NCI-H524 (cell line): ENCODE results near the gene AKAP9.
"Not testable (repeated sequence)": the region's sequence is repeated elsewhere in the genome, so short reads cannot be mapped to it uniquely, and the experiment has no call there.

Experiments used
- DNase-seq, 2 experiments: peaks; one replicate each; lab custom pipeline; 2025; lab: John Stamatoyannopoulos, UW

AKAP9 gene

DNA sequence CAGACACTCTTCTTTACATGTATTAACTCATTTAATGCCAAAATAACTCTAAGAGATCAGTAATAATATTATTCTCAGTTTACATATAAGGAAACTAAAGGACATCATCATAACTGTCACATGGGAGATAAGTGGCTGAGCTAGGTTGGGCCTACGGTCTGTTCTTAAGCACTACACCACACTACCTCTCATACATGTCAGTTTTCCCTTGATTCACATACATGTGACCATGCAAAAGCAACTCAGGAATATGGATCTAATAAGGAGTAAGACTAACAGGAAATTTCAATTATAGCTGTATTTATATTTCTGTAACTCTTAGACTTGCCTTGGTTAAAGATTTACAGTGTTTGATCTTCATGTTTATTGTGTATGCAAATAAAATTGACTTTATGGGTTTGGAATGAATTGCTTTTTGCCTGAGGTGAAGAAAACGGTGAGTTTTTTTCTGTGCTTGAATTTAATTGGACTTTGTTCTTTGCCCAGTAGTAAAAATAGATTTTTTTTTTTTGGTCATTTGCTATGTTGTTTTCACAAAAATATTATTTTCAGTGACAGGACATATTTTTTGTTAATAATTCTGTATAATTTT is 123.9 kb downstream of the AKAP9 start:
- DNase-seq: no peak

DNA sequence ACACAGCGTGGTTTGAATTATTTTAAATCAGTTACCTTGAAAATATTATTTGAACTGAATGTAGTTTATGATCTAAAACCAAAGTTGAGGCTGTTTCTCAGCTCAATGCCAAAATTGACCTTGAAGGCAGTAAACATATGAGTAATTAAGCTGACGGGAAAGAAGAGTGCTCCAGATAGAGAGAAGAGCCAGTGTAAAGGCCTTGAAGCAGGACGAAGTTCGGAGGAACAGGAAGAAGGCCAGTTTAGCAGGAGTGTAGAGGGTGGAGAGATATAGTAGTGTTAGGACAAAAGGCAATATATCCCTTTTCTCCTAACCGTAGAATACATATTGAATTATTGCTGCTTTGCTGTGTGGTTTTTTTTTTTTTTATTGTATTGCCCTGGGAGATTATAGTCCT is 130.4 kb downstream of the AKAP9 start:
- no peak for DNase-seq

DNA sequence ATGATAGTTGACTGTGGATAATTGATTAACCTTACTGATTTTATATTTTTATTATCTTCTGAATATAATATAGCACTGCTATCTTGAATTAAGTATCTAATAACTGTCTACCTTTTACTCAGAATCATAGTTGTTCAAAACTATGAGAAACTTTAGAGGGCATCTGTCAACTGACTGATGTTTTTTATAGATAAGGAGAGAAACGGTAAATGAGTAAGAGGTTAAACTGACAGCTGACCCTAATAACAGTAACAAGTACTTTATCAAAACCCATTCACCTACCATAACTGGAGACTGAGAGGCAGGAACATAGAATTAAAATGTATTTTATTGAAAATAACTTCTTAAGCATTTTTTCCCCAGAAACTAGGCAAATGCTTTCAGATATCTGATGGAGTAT is 131.5 kb downstream of the AKAP9 start:
- DNase-seq: no peak

DNA sequence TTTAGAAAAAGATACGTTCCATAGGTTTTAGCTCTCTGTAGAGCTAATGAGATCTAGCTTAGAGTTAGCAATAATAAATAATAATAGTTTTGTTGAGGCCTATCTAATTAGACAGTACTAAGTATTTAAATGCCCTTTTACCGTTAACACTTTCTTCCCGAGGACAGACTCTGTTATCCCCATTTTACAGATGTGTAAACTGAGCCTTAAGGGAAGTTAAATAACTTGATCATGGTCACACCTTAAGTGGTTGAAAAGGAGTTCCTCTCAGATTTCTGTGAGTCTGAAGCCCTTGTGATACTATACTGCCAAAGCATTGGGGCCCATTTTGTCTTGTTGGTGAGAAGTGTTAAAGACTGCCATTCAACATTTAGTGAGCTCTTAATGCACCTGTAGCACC is 132.0 kb downstream of the AKAP9 start:
- DNase-seq: no peak

DNA sequence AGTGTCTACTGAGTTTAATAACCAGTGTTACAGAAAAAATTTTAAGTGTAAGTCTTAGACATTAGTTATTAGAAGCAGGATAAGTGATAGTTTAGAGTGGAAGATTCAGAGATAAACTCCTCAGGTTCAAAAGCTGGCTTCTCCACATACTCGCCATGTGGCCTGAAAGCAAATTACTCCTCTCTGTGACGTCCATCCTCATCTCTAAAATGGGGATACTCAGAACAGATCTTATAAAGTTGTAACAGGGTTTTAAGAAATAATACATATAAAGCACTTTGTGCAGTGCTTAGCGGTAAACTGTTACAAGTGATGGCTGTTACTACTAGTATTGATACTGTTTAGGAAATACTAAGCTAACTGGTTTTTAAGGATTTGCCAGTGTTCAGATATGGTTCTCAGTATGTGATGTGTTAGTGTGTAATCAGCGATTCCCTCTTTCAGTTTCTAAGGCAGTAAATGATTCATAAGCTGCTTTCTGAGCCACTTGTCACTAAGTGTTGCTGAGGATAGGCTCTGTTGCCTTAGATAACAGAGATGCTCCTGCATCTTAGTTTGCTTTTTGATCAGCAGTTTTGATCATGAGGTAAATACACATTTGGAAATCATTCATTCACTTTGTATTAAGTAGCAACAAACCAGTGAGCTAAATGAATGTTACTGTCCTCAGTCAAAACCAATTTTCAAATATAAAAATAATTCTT is 134.9 kb downstream of the AKAP9 start:
- DNase-seq: no peak

DNA sequence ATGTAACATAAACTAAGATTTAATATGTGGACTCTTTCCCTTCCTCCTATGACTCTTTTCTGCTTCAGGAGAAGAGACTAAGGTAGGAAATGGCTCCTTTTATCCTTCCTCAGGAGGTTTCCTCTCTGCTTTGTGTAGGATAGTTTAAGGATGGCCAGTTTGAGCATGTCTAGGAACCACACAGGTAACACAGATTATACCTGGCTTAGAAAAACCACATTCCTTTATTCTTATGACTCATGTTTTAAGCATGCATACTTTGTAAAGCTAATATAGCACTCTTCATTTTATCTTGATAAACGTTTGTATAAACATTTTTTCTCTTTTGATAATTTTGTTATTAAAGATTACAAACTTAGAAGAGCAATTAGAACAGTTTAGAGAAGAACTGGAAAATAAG is 135.8 kb downstream of the AKAP9 start:
- no peak for DNase-seq

DNA sequence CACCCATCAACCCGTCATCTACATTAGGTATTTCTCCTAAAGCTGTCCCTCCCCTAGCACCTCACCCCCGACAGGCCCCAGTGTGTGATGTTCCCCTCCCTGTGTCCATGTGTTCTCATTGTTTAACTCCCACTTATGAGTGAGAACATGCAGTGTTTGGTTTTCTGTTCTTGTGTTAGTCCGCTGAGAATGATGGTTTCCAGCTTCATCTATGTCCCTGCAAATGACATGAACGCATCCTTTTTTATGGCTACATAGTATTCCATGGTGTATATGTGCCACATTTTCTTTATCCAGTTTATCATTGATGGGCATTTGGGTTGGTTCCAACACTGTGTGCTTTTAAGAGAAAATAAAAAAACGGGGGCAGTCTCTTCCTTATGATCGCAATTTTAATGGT is 143.3 kb downstream of the AKAP9 start:
- not testable (repeated sequence) for DNase-seq

DNA sequence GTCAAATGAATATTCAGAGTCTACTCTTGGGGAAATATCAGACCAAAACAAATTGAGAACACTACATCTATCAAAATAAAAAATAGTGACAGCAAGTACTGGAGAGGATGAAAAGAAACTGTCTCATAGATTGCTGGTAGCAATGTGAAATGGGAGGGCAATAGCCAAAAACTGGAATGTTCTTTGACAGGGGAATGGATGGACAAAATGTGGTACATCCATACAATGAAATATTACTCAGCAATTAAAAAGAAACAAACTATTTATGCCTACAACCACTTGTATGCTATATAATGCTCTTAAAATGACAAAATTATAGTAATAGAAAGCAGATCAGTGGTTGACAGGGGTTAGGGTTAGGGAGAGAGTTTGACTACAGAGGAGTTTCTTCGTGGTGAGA is 147.6 kb downstream of the AKAP9 start:
- no peak for DNase-seq

DNA sequence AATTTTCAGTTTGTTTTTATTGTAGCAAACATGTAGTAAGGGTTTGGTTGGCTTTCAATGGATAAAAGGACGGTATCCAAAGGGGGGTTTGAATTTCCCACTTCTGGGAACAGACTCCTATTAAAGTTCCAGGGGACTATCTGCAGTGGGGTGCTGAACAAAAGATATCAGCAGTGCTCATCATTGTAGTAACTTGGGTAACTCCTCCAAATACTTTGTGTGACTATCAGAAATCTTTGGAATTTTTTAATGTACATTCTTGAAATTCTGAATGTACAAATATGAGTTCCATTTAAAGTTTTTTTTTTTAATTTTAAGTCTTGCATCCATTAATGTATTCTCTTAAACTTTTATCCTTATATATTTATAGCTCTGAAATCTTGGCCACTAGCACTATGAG is 151.5 kb downstream of the AKAP9 start:
- DNase-seq: no peak

DNA sequence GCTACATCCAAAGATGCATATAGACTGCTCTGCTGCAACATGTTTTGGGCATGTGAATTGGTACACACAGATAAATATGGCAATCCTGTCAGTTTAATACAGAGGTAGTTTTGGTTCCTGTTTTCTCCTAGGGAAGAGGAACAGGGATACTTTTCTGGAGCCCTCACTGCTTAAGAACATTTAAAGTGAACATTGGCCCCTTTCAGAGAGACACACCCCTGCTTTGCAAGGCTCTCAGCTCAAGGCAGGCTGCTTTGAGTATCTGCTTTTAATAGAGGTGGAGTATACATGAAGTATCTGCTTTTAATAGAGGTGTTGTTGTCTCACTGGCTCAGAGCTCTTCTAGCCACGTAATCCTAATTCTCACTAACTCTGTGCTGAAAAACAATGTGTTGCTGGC is 154.7 kb downstream of the AKAP9 start:
- DNase-seq: no peak

DNA sequence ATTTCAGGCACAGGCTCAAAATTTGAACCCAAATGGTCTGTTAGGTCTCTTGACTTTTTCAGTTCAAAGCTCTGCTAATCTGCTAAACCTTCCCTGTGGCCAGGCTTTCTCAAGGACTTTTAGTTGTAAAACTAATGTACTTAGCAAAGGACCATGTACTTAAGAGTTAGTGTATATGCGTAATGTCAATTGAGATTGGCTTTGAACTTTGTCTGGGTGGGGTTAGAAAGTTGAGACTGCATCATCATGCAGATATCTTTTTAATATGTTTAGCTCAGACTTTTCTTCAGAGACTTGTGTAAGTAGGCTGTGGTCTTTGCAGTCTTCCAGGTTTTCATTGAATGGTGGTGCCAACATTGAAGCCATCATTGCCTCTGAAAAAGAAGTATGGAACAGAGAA is 159.9 kb downstream of the AKAP9 start:
- no peak for DNase-seq

DNA sequence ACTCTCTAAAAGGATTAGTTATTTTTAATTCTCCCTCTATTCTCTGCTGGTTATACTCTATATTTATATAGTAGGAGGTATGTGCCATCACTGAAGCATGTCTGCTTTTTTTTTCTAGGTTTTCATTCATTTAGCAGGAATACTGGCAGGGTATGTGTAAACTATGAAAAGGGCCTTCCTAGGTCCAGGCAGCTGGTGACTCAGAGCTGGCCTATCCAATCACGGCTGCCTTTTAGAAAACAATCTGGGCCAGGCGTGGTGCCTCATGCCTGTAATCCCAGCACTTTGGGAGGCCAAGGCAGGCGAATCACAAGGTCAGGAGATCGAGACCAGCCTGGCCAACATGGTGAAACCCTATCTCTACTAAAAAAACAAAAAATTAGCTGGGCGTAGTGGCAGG is 162.2 kb downstream of the AKAP9 start:
- DNase-seq: not testable (repeated sequence)

DNA sequence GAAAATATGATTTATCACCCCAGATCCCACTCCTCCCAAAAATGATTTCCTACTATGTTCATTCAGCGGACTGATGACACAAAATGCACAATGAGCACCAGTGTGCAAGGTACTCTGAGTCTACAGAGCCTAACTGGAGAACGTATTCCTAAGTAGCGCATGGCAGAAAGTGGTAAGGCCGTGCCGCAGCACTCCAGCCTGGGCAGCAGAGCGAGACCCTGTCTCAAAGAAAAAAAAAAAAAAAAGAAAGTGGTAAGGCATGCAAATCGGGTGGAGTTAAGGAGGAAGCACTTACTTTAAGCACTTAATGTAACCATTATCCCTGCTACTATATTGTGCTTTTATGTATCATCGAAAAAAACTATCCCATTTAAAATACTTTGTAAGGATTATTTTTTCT is 168.2 kb downstream of the AKAP9 start:
- no peak for DNase-seq

DNA sequence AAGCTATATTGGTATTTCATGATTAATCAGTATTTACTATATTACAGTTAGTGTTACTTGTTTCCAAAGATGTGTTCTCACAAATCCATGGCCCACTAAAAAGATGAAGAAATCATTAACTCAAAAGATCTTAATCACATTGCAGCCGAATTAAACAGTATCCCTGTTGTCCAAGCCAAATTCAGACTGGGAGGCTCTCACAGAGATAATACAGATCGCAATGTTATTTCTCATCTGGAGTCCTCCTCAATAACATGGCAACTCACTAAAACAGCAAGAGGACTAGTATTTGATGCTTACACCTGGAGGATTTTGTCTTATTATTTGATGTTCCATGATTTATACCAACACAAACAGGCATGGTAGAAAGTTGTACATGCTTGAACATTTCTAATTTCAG is 170.2 kb downstream of the AKAP9 start:
- no peak for DNase-seq

DNA sequence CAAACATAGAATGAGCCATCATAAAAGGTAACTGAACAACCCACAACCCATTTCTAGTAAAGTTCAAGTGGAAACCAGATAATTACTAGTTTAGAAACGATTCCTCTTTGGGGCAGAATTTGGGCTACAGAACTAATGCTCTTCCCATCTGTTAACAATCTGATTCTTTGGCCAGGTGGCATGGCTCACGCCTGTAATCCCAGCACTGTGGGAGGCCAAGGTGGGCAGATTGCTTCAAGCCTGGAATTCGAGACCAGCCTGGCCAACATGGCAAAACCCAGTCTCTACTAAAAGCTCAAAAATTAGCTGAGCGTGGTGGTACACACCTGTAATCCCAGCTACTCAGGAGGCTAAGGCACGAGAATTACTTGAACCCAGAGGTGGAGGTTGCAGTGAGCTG is 175.2 kb downstream of the AKAP9 start:
- peak; percentile 83 to 95 for DNase-seq

DNA sequence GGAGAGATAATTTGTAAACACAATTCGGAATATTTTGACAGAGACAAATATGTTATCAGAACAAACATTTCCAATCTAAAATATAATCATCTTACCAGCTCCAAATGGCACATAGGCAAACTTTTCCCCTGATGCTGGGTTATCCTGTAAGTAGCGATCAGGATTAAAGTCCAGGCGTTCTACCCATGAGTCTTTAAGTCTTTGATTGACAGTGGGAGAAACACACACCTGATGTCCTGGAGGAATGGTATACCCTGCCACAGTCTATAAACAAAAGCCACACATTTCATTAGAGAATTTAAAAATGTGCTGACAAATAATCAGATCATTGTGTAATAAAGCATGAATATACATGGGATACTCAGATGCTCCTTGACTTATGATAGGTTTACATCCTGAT is 176.3 kb downstream of the AKAP9 start:
- peak in 1 of 2 experiments; percentile 8 for DNase-seq

DNA sequence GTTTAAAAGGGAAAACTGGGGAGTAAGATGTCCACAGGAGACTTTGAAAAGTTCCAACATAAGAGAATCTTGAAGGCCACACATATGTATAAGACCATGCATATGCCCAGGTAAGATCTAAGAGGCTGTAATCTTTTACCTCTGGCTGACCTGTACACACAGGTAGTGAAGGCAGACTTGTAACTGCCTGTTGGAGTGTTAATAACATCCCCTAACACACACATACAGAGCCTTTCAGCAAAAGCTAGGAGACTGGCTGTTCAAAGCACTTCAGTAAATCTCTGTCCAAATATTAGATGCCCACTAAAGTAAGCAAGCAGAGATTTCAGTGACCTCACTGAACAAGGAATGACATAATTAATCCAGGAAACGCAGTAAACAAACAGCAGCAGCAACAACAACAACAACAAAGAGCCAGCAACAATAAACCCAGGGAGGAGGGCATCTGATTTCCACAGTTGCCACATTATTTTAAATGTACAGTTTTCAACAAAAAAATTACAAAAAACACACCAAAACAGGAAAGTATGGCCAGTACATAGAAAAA is 178.6 kb downstream of the AKAP9 start:
- DNase-seq: no peak

DNA sequence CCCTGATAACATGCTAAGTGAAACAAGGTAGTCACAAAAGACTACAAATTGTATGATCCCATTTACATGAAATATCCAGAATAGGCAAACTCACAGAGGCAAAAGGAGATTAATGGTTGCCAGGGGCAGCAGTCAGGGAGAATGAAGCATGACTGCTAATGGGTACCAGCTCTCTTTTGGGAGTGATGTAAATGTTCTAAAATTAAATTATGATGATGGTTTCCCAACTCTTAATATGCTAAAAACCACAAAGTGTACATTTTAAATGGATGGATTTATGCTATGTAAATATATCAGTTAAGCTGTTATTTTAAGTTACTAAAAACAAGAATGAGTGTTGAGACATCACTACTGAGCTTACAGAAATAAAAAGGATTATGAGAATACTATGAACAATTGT is 181.0 kb downstream of the AKAP9 start:
- no peak for DNase-seq

DNA sequence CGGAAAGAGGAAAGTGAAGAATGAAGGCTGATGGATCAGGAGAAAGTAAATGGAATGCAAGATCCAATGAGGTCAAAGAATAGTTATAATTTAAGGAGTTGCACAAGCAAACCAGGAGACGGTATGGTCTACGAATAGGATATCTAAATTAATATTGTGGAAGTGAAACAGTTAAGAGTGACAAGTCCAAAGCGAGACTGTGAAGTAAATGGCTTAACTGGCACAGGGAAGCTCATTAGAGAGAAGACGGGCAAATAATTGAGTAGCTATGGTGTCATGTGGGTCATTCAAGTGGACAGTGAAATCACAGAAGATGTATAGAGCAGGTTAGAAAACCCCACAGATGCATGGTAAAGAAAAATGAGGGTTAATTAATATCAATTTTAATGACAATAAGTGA is 190.4 kb downstream of the AKAP9 start:
- DNase-seq: no peak

DNA sequence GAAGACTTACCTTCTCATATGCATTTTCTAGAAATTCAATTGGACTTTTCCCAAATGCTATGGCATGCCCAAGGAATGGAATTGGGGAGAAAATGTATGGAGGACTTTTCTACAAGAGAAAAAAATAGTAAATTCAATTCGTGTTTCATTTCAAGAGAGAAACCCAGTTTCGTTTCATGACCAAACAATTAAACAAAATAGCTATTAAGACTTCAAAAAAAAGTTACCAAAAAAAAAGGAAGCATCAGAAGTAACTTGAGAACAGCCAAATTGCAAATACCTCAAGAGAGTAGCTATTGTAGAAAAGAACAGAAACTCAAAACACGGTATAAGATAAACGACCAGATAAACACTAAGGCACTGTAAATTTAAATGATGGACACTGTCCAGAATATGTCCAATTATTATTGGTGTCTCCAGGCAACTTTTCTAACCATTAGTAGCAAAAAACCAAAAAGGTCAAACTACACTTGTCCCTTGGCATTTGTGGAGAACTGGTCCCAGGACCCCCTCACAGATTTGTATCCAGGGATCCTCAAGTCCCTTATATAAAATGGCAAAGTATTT is 191.2 kb downstream of the AKAP9 start:
- DNase-seq: no peak

DNA sequence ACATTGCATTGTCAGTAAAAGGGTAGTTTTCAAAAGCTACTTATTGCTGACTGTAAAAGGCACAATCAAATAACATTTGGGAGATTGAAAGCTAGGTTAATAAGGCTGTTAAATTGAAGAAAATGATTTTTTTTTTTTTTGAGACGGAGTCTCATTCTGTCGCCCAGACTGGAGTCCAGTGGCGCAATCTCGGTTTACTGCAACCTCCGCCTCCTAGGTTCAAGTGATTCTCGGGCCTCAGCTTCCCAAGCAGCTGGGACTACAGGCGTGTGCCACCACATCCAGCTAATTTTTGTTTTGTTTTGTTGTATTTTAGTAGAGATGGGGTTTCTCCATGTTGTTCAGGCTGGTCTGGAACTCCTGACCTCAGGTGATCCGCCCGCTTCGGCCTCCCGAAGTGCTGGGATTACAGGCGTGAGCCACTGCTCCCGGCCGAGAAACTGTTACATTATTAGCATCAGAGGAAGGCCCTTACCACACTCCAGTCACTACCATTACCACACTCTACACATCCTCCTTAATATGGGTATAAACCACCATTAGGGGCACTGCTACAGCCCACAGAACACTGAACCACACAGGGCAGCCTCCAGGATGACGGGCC is 192.6 kb downstream of the AKAP9 start:
- DNase-seq: no peak

DNA sequence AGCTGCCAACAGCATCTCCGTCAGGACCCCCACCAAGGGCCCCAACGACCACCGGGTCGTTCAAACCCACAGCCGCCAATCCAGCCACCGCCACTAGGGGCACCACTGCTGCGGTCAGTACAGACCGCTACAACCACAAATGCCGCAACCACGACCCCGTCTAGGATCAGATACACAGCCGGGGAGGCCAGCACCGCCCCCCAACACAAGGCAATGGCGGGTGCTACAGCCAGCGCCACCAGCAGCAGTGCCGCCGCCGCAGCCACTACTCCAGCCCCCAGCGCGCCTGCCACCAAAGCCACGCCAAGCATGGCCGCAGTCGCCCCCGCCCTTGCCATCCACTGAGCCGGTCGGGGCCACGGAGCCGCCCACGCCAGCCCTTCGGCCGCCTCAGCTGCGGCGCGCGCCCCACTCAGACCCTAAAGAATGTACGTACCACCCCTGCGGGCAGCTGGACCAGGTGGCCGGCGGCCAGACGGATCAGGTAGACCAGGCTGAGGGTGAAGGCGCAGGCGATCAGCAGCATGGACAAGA is 193.1 kb downstream of the AKAP9 start:
- DNase-seq: peak; percentile 66 to 77
